H1 (cell line): ENCODE data around the gene CDH15. TPM values are rescaled to one million over a fixed set of nuclear protein-coding genes. Genes with fewer than 3 reads are reported as not detected.

Source experiments
- CTCF ChIA-PET: fragments of 300-600 bp; sonication (Branson Sonifier 250); formaldehyde crosslinking; loops from one replicate; lab custom pipeline; 2021; ENCODE audit not compliant: partially characterized antibody; lab: Charles Lee
- POLR2A ChIA-PET: fragments of 300-600 bp; sonication (Branson Sonifier 250); formaldehyde crosslinking; loops from one replicate; lab custom pipeline; 2021; ENCODE audit warnings: inconsistent platforms; ENCODE audit not compliant: partially characterized antibody; lab: Charles Lee
- DNase-seq, 2 experiments: peaks; one replicate each; pipeline versions ENCODE4 v3.0.0 to v3.0.0-alpha.2; 2010 to 2022; ENCODE audit warnings: low spot score in 2 of 2, low read depth in 1 of 2, mixed read lengths in 1 of 2
- FAIRE-seq: peaks from 2 replicates; lab custom pipeline; 2011; peaks lifted over from hg19 to GRCh38; lab: Jason Lieb, UNC
- H2AFZ ChIP-seq: 2 replicates; pipeline ENCODE4 v1.8.1; 2012; ENCODE audit warnings: low read length, inconsistent platforms
- H2AK5ac ChIP-seq: 2 replicates; pipeline ENCODE4 v1.6.1; 2013; ENCODE audit warnings: low read depth, low read length
- H2BK120ac ChIP-seq: replicated peaks from 2 replicates; pipeline ENCODE3; 2013; ENCODE audit warnings: low read depth, low read length, inconsistent platforms
- H2BK12ac ChIP-seq: 2 replicates; pipeline ENCODE4 v1.6.1; 2013; ENCODE audit warnings: low read depth, low read length
- H2BK15ac ChIP-seq: 2 replicates; pipeline ENCODE4 v1.6.1; 2013; ENCODE audit warnings: low read length
- H2BK20ac ChIP-seq: 2 replicates; pipeline ENCODE4 v1.6.1; 2013; ENCODE audit warnings: low read length
- H2BK5ac ChIP-seq: 2 replicates; pipeline ENCODE4 v1.6.1; 2013; ENCODE audit warnings: low read depth, low read length
- H3K14ac ChIP-seq: 2 replicates; pipeline ENCODE4 v1.6.1; 2013; ENCODE audit warnings: inconsistent platforms; ENCODE audit not compliant: insufficient read length
- H3K18ac ChIP-seq: 2 replicates; pipeline ENCODE4 v1.6.1; 2013; ENCODE audit warnings: low read length; ENCODE audit errors: extremely low read depth
- H3K23ac ChIP-seq: 2 replicates; pipeline ENCODE4 v1.6.1; 2013; ENCODE audit warnings: inconsistent platforms; ENCODE audit not compliant: insufficient read length
- H3K23me2 ChIP-seq: 2 replicates; pipeline ENCODE4 v1.6.1; 2013; ENCODE audit warnings: low read depth, low read length
- H3K27ac ChIP-seq: 2 replicates; pipeline ENCODE4 v1.6.1; 2011; ENCODE audit warnings: low read depth, low read length, inconsistent platforms
- H3K27me3 ChIP-seq, 4 experiments: replicated peaks in 1 of 4; 1 replicate in 1 of 4; 2 replicates in 3 of 4; pipeline versions ENCODE4 v1.6.1 to v1.8.1; 2011 to 2013; ENCODE audit warnings: low read length in 3 of 4, mild to moderate bottlenecking in 3 of 4, inconsistent platforms in 2 of 4, mixed read lengths in 2 of 4, moderate library complexity in 1 of 4; ENCODE audit not compliant: control insufficient read depth in 3 of 4, insufficient read depth in 3 of 4; ENCODE audit errors: extremely low read depth in 1 of 4
- H3K36me3 ChIP-seq, 4 experiments: 2 replicates each; pipeline versions ENCODE4 v1.6.1 to v1.8.1; 2011 to 2013; ENCODE audit warnings: mild to moderate bottlenecking in 4 of 4, low read length in 3 of 4, moderate library complexity in 2 of 4, control low read depth in 1 of 4, inconsistent platforms in 1 of 4; ENCODE audit not compliant: insufficient read depth in 4 of 4, control insufficient read depth in 2 of 4
- H3K4ac ChIP-seq: replicated peaks from 2 replicates; pipeline ENCODE3; 2013; ENCODE audit warnings: low read length, low read depth, mixed read lengths, inconsistent platforms; ENCODE audit not compliant: insufficient read length
- H3K4me1 ChIP-seq, 4 experiments: replicated peaks in 1 of 4; 1 replicate in 1 of 4; 2 replicates in 3 of 4; pipeline versions ENCODE4 v1.6.1 to v1.8.1; 2011 to 2013; ENCODE audit warnings: low read length in 3 of 4, inconsistent platforms in 2 of 4, mixed read lengths in 1 of 4; ENCODE audit not compliant: insufficient read depth in 4 of 4, control insufficient read depth in 3 of 4
- H3K4me2 ChIP-seq, 2 experiments: 2 replicates each; pipeline versions ENCODE4 v1.6.1 to v1.8.1; 2011 to 2013; ENCODE audit warnings: low read depth in 2 of 2, low read length in 2 of 2, control low read depth in 1 of 2, inconsistent platforms in 1 of 2, mild to moderate bottlenecking in 1 of 2; ENCODE audit not compliant: insufficient read depth in 1 of 2
- H3K4me3 ChIP-seq, 4 experiments: fragments of 200-600, 300-600 bp in 1 of 4; sonication (generic), shearing (Covaris generic), sonication (Bioruptor Twin) in 1 of 4; 2 replicates each; pipeline versions ENCODE4 v1.5.1 to v1.8.1; 2011 to 2016; ENCODE audit warnings: low read length in 4 of 4, low read depth in 3 of 4, control low read depth in 2 of 4, inconsistent platforms in 2 of 4, mild to moderate bottlenecking in 2 of 4, mixed read lengths in 1 of 4, moderate library complexity in 1 of 4; ENCODE audit not compliant: insufficient read depth in 2 of 4; ENCODE audit errors: extremely low read depth in 1 of 4
- H3K56ac ChIP-seq: replicated peaks from 2 replicates; pipeline ENCODE3; 2013; ENCODE audit warnings: low read depth, mild to moderate bottlenecking, mixed read lengths, low read length, inconsistent platforms; ENCODE audit not compliant: insufficient read length
- H3K79me1 ChIP-seq: 2 replicates; pipeline ENCODE4 v1.6.1; 2013; ENCODE audit warnings: low read depth, low read length, control low read depth
- H3K79me2 ChIP-seq, 2 experiments: 2 replicates each; pipeline versions ENCODE4 v1.6.1 to v1.8.1; 2012 to 2013; ENCODE audit warnings: low read length in 2 of 2, mild to moderate bottlenecking in 2 of 2, inconsistent platforms in 1 of 2; ENCODE audit not compliant: insufficient read depth in 2 of 2, control insufficient read depth in 1 of 2
- H3K9ac ChIP-seq, 4 experiments: replicated peaks in 1 of 4; 1 replicate in 1 of 4; 2 replicates in 3 of 4; pipeline versions ENCODE4 v1.6.1 to v1.8.1; 2011 to 2013; ENCODE audit warnings: low read depth in 3 of 4, low read length in 3 of 4, control low read depth in 2 of 4, mild to moderate bottlenecking in 2 of 4, moderate library complexity in 2 of 4, inconsistent platforms in 1 of 4; ENCODE audit errors: extremely low read depth in 1 of 4
- H3K9me3 ChIP-seq, 2 experiments: 2 replicates each; pipeline versions ENCODE4 v1.6.1 to v1.8.1; 2012 to 2013; ENCODE audit warnings: mild to moderate bottlenecking in 2 of 2, moderate library complexity in 2 of 2, control low read depth in 1 of 2, inconsistent platforms in 1 of 2, low read depth in 1 of 2, low read length in 1 of 2, mixed read lengths in 1 of 2; ENCODE audit not compliant: insufficient read depth in 2 of 2
- H4K20me1 ChIP-seq, 2 experiments: replicated peaks in 1 of 2; 2 replicates each; pipeline versions ENCODE3 to v1.8.1; 2011 to 2013; ENCODE audit warnings: inconsistent platforms in 2 of 2, low read length in 2 of 2, mild to moderate bottlenecking in 1 of 2; ENCODE audit not compliant: insufficient read depth in 2 of 2, control insufficient read depth in 1 of 2
- H4K5ac ChIP-seq: 2 replicates; pipeline ENCODE4 v1.6.1; 2013; ENCODE audit warnings: low read length, low read depth, mixed read lengths, inconsistent platforms; ENCODE audit not compliant: insufficient read length
- H4K8ac ChIP-seq: 2 replicates; pipeline ENCODE4 v1.8.0; 2013; ENCODE audit warnings: mild to moderate bottlenecking, moderate library complexity, low read length, inconsistent platforms; ENCODE audit not compliant: insufficient read depth; ENCODE audit errors: extremely low read depth
- H4K91ac ChIP-seq: replicated peaks from 2 replicates; pipeline ENCODE3; 2013; ENCODE audit warnings: low read length, mixed read lengths, inconsistent platforms; ENCODE audit not compliant: insufficient read length
- CHD1 ChIP-seq: IDR thresholded peaks from 2 replicates; pipeline ENCODE4 v1.6.1; 2012; ENCODE audit warnings: low read depth, low read length, improper control_type of control experiment
- CREB1 ChIP-seq: IDR thresholded peaks from 2 replicates; pipeline ENCODE4 v1.6.1; 2012; ENCODE audit warnings: inconsistent platforms
- PHF8 ChIP-seq: fragments of 200-600 bp; sonication (generic); conservative IDR thresholded peaks from 2 replicates; pipeline ENCODE4 v1.7.1; 2012; ENCODE audit warnings: low read depth, mild to moderate bottlenecking, inconsistent platforms, low read length, moderate library complexity
- POLR2AphosphoS5 ChIP-seq: IDR thresholded peaks from 2 replicates; pipeline ENCODE4 v1.6.1; 2011; ENCODE audit warnings: low read depth, low read length
- RBBP5 ChIP-seq: IDR thresholded peaks from 2 replicates; pipeline ENCODE4 v1.7.1; 2012; ENCODE audit warnings: low read depth, mild to moderate bottlenecking, inconsistent platforms, low read length, moderate library complexity, borderline replicate concordance
- RXRA ChIP-seq: IDR thresholded peaks from 2 replicates; pipeline ENCODE4 v1.6.1; 2011; ENCODE audit warnings: low read depth, mild to moderate bottlenecking, low read length, moderate library complexity; ENCODE audit not compliant: insufficient read depth
- SAP30 ChIP-seq: fragments of 300-600 bp; sonication (generic); IDR thresholded peaks from 2 replicates; pipeline ENCODE4 v1.7.1; 2012; ENCODE audit warnings: low read length, moderate library complexity, mild to moderate bottlenecking, inconsistent platforms; ENCODE audit not compliant: insufficient read depth, insufficient replicate concordance
- SP1 ChIP-seq: IDR thresholded peaks from 2 replicates; pipeline ENCODE4 v1.6.1; 2011; ENCODE audit warnings: low read depth, low read length
- SRF ChIP-seq: IDR thresholded peaks from 2 replicates; pipeline ENCODE4 v1.6.1; 2011; ENCODE audit warnings: mild to moderate bottlenecking, low read depth, low read length, moderate library complexity
- SUZ12 ChIP-seq: fragments of 200-600 bp; sonication (generic); IDR thresholded peaks from 2 replicates; pipeline ENCODE4 v1.6.1; 2012; ENCODE audit warnings: mild to moderate bottlenecking, inconsistent platforms, low read length, moderate library complexity, mixed read lengths
- USF2 ChIP-seq: IDR thresholded peaks from 2 replicates; pipeline ENCODE4 v1.6.1; 2011; ENCODE audit warnings: low read length, improper control_type of control experiment
- WGBS, 2 experiments: shearing (Covaris generic) in 1 of 2; methylation state at CpG; one replicate each; pipeline versions ENCODE4 v1.1.6 to v1.1.7; 2013 to 2015; ENCODE audit warnings: low lambda C conversion rate in 2 of 2, mixed read lengths in 2 of 2, inconsistent platforms in 1 of 2, low coverage in 1 of 2, missing lambda C conversion rate in 1 of 2; ENCODE audit not compliant: insufficient replicate concordance in 2 of 2, insufficient coverage in 1 of 2, insufficient read length in 1 of 2; ENCODE audit errors: extremely low coverage in 1 of 2, missing lambda C conversion rate in 1 of 2; 5-methylcytosine and 5-hydroxymethylcytosine counted together
- polyA plus RNA-seq, 7 experiments: library from polyadenylated mRNA; depleted of rRNA in 3 of 7; stranded (reverse) in 5 of 7; unstranded in 2 of 7; fragments of >200 nt in 5 of 7; fragments of 200-250 nt in 2 of 7; gene quantifications; 1 replicate in 5 of 7; 2 replicates in 1 of 7; 4 replicates in 1 of 7; pipeline versions ENCODE4 v1.2.1 to v1.2.3, GENCODE V29; 2011 to 2013; ENCODE audit warnings: missing spikeins in 2 of 7, mixed read lengths in 2 of 7
- total RNA-seq: library from RNA; stranded (reverse); fragmentation: NEBNext Ultra II Directional; extraction: Animal tissue kit (Norgen Biotek cat#: 25700); gene quantifications from 2 replicates; pipeline ENCODE4 v1.2.1, GENCODE V29; 2021

The CDH15 gene
- total and polyA plus RNA-seq, 2 of the 8 experiments (the other 6 are each of a cell fraction or from before 2014, with no cell fraction given), result 0.50 to 0.82 TPM

- Histone ChIP-seq H3K79me1 (no peaks in the 10 kb centered on the region), H3K4ac (peak overlapping the region; percentile 21), H3K14ac (no peak overlapping the region), H3K4me3 (no peak overlapping the region), H4K20me1 (peaks cover 2 to 6% of the 10 kb centered on the region in 2 experiments), H2BK5ac (no peak overlapping the region), H2AK5ac (no peak overlapping the region), H3K4me2 (no peak overlapping the region; a peak in 1 of 4 replicates), H2BK20ac (no peak overlapping the region), H3K56ac (no peak overlapping the region), H2BK15ac (no peak overlapping the region), H3K36me3 (no peaks in the 10 kb centered on the region), H3K9me3 (no peaks in the 10 kb centered on the region; a peak in 1 of 4 replicates), H3K23me2 (peaks cover 6% of the 10 kb centered on the region; the same call in 1 of the 2 replicates), H2BK12ac (no peak overlapping the region), H3K9ac (no peak overlapping the region), H4K8ac (no peak overlapping the region; the same call in 1 of the 2 replicates), H3K27ac (no peak overlapping the region), H2BK120ac (no peak overlapping the region), H4K5ac (no peak overlapping the region), H4K91ac (no peak overlapping the region), H3K27me3 (peaks cover 0 to 12% (median 8%) of the 10 kb centered on the region in 4 experiments; a peak in 6 of 7 replicates), H3K79me2 (no peaks in the 10 kb centered on the region), H3K23ac (no peak overlapping the region), H2AFZ (no peak overlapping the region), H3K4me1 (no peaks in the 10 kb centered on the region; a peak in 3 of 7 replicates), H3K18ac (no peak overlapping the region)
- FAIRE-seq (no peak), DNase-seq (peak in 1 of 2 experiments; percentile 45)
- POLR2A ChIA-PET, result no interaction called here
- WGBS, 2 experiments, result 88% methylated on average over 42 of the region's 45 CpGs; no CpG with 5 or more reads in 1 of the 2 experiments
- CTCF ChIA-PET, result interaction anchor here (1.6 to 1.9 kb wide), 2 partner anchors 21 to 27 kb away, joined by 4 to 7 read pairs; no protein-coding TSS in a partner anchor
- TF ChIP-seq CREB1 (no peak), RBBP5 (no peak), SUZ12 (no peak), POLR2AphosphoS5 (no peak), SP1 (no peak), SAP30 (no peak), SRF (no peak), USF2 (no peak), RXRA (no peak), CHD1 (no peak), PHF8 (no peak)
Measured at GRCh38 chr16:89194340-89195311, 23.1 kb downstream of the CDH15 start.
